HG03432 (cell line): Measurements from ENCODE around the gene YAP1.
"Not testable (repeated sequence)": the region's sequence is repeated elsewhere in the genome, so short reads cannot be mapped to it uniquely, and the experiment has no call there.

Experiments
- ATAC-seq: cut with Tn5 transposase; IDR thresholded peaks from one replicate; pipeline ENCODE4 v1.9.1; 2021; ENCODE audit warnings: mild to moderate bottlenecking, moderate library complexity; ENCODE audit not compliant: unreplicated experiment

YAP1 gene

GRCh38 chr11:102237096-102237735, 127.0 kb downstream of the YAP1 start:
- no peak for ATAC-seq

GRCh38 chr11:102238391-102238821, 128.2 kb downstream of the YAP1 start:
- ATAC-seq: no peak

- no peak for ATAC-seq
Measured at GRCh38 chr11:102239448-102239847, 129.2 kb downstream of the YAP1 start.

GRCh38 chr11:102239911-102240310, 129.7 kb downstream of the YAP1 start:
- ATAC-seq: no peak

GRCh38 chr11:102240502-102240901, 130.3 kb downstream of the YAP1 start:
- peak; percentile 58 for ATAC-seq

GRCh38 chr11:102241026-102241425, 130.8 kb downstream of the YAP1 start:
- peak; percentile 45 for ATAC-seq

GRCh38 chr11:102243399-102243884, 133.2 kb downstream of the YAP1 start:
- ATAC-seq: no peak

- ATAC-seq: no peak
Measured at GRCh38 chr11:102244681-102245409, 134.6 kb downstream of the YAP1 start.

- no peak for ATAC-seq
Measured at GRCh38 chr11:102251423-102251822, 141.2 kb downstream of the YAP1 start.

- no peak for ATAC-seq
Measured at GRCh38 chr11:102252339-102252891, 142.2 kb downstream of the YAP1 start.

GRCh38 chr11:102253020-102253715, 142.9 kb downstream of the YAP1 start:
- no peak for ATAC-seq

- no peak for ATAC-seq
Measured at GRCh38 chr11:102254047-102254446, 143.8 kb downstream of the YAP1 start.

- ATAC-seq: peak; percentile 65
Measured at GRCh38 chr11:102256251-102256650, 146.0 kb downstream of the YAP1 start.

GRCh38 chr11:102260241-102260640, 150.0 kb downstream of the YAP1 start:
- ATAC-seq: no peak

- ATAC-seq: no peak
Measured at GRCh38 chr11:102263379-102264003, 153.2 kb downstream of the YAP1 start.

- ATAC-seq: not testable (repeated sequence)
Measured at GRCh38 chr11:102264704-102265103, 154.5 kb downstream of the YAP1 start.

- no peak for ATAC-seq
Measured at GRCh38 chr11:102266099-102266498, 155.9 kb downstream of the YAP1 start.

- ATAC-seq: no peak
Measured at GRCh38 chr11:102267609-102268008, 157.4 kb downstream of the YAP1 start.

GRCh38 chr11:102268083-102268984, 158.1 kb downstream of the YAP1 start:
- peak; percentile 96 for ATAC-seq

GRCh38 chr11:102268985-102269470, 158.8 kb downstream of the YAP1 start:
- ATAC-seq: no peak
